Stimulated activated CD8-positive, alpha-beta memory T cell treated with anti-CD3 and anti-CD28 coated beads, Interleukin-15, amount 100 ng/mL, for 24 hours (primary cell): ENCODE data around the gene CAMK2D.

Source experiments
- DNase-seq: peaks from one replicate; pipeline ENCODE4 v3.0.0-alpha.2; 2020; ENCODE audit warnings: low read depth

Gene CAMK2D

DNA sequence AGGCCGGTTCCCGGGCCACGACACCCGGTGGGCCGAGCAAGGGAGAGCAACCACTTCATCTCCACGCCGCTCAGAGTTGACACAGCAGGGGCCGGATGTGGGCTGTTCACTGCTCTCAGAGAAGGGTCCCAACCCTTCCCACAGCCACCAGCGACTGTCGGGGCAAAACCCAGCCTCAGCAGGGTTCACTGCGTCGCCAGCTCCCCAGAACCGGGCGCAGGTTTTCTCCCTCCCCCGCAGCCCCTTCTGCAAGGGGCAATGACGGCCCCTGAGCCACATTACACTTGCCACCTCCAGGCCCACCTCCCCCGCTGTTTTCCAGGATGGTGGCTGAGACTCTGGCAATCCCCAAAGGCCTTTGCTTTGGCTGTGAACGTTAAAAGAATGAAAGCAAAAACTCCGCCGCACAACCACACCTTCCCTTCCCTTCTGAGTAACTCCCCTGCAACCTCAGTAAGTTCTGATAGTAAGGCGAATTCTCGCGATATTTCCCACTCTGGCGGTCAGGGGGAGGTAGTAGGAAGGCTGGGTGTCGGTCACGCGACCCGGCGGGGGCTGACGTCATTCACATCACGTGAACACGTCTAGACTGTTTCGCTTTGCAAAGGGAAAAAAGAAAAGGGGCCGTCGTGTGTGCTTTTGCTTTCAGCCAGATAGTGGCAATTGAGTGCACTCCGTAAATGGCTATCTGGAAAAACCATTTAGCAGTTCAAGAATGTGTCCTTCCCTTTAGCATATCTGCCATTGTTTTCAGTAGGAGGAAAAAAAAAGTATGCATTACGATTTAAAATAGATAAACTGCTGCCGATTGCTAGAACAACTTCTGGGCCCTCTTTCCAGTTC, 869 bp upstream of the CAMK2D start:
- DNase-seq, result peak; percentile 92

DNA sequence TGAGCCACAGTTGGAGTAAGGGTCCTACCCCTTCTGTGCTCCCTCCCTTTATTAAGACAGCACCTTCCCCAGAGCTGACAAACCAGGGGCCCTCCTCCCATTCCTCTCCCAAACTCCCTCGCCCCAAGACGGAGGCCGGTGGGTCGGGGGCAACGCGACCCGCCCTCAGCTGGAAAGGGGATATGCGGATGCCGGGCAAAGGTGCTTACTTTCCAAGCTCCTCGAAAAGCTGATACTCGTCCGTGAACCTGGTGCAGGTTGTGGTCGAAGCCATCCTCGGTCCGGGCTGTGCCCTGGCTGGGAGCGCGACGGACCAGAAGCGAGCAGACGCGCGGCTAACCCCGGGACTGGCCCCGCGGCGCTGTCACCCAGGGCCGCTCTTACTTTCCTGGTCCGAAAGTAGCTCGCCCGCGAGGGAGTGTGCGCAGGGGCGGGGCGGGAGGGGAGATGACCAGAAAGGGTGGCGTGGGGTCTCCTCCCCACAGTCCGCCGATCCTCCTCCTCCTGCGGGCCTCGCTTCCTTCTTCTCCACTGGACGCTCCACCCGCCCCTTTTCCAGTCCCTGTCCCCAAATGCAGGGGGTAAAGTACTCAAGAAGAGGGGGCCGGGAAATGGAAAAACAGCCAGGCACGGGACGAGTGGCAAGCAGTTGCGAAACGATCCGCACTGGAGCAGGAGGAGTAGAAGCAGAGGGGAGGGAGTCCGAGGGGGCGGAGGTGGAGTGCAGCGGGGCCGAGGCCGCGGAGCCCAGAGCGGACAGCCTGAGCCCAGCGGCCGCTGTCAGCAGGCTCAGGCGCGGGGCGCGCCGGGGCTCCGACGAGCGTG, 531 bp downstream of the CAMK2D start:
- peak; percentile 19 for DNase-seq

- no peak for DNase-seq
These were observed 1.3 kb downstream of the CAMK2D start for GRCh38 chr4:113760094-113760794.

- no peak for DNase-seq
These were observed 1.8 kb downstream of the CAMK2D start for GRCh38 chr4:113759696-113760093.

DNA sequence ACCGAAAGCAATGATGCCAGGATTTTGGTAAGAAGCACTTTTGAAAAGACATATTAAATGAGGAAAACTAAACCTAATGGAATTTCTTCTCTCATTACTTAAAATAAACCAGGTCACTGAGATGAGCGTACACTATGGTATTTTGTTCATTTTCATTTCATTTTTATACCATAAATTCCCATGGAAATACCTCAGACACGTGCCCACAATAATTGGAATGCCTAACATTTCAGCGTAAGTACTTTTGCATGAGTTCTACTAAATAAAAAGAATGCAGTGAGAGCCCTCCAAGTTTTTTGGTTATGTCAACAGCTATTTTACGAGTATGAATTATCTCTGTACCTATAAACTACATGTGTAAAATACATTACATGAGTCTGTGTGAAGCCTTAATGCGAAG, 3.2 kb downstream of the CAMK2D start:
- DNase-seq, result no peak

GRCh38 chr4:113757486-113757885, 4.1 kb downstream of the CAMK2D start:
- DNase-seq, result no peak

GRCh38 chr4:113756005-113756410, 5.5 kb downstream of the CAMK2D start:
- DNase-seq, result no peak

DNA sequence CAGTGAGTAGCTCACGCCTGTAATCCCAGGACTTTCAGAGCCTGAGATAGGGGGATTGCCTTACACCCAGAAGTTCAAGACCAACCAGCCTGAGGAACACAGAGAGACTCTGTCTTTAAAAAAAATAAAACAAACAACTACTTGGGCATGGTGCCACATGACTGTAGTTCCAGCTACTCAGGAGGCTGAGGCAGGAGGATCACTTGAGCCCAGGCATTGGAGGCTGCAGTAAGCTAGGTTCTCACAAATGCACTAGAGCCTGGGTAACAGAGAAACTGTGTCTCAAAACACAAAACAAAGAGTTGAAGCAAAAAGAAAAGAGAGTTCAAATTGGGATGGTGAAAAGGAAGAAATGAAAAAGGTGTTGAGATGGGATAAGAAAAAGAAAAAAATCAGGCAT, 10.8 kb downstream of the CAMK2D start:
- no peak for DNase-seq

DNA sequence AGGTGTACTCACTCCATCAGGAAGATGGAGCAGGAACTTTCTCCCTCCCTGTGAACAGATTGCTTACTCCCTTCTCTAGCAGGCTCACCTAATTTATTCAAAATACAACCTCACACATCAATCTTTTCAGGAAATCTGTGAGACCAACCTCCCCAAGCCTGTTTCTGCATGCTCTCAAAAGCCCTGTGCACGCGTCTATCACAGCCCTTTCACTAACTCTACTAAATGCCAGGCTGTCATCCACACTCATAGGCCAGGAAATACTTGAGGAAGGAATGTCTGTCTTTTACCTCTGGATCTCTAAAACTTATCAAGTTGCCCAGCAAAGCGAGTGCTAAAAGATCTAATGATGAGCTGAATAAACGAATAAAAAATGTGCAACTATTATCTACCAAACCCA, 11.2 kb downstream of the CAMK2D start:
- no peak for DNase-seq

GRCh38 chr4:113749178-113749577, 12.4 kb downstream of the CAMK2D start:
- DNase-seq, result no peak

DNA sequence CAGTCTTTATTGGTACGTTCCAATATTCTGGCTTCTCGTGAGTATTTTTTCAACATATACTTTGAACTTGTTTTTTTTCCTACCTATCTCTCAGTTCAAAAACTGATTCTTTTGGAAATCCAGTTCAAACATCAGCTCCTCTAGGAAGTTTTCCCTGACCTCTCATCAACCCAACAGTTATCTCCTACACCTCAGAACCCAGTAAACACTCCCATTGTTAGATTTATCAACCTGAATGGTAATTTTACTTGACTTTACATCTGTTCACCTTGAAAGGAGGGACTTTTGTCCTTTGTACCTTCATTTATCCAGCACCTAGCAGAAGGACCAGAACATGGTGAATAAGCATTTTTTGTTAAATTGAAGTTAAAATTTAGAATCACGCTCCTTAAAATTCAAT, 13.6 kb downstream of the CAMK2D start:
- DNase-seq, result no peak

- DNase-seq, result no peak
These were observed 15.8 kb downstream of the CAMK2D start for GRCh38 chr4:113745711-113746110.

GRCh38 chr4:113744667-113745240, 16.8 kb downstream of the CAMK2D start:
- DNase-seq, result no peak

DNA sequence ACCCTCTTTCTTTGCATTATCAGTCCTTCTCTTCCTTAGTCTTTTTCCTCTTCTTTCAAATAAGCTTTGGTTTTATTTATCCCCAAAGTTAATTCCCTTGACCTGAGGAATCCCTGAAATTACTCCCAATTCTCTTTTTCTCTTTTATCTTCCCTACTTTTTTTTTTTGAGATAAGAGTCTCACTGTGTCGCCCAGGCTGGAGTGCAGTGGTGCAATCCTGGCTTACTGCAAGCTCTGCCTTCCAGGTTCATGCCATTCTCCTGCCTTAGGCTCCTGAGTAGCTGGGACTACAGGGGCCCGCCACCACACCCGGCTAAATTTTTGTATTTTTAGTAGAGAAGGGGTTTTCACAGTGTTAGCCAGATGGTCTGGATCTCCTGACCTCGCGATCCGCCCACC, 17.8 kb downstream of the CAMK2D start:
- no peak for DNase-seq

- no peak for DNase-seq
These were observed 18.9 kb downstream of the CAMK2D start for GRCh38 chr4:113742643-113743042.

DNA sequence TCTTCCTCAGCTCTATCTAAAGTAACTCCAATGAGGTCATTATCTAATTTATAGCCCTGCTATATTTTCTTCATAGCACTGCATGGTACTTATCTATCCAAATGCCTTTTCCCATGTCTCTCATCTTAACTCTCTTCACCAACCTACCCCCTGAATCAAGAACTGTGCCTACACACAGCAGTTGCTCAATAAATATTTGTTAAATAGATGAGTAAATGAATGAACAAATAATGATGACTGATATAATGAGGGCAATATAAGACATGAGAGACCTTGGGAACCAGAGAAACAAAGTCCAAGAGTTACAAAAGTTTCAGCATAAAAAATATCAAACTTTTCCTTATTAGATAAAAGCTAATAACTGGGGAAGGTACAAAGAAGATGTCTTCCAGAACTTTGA, 19.6 kb downstream of the CAMK2D start:
- DNase-seq, result no peak

- DNase-seq, result no peak
These were observed 20.6 kb downstream of the CAMK2D start for GRCh38 chr4:113740857-113741379.

GRCh38 chr4:113739197-113739596, 22.3 kb downstream of the CAMK2D start:
- no peak for DNase-seq

GRCh38 chr4:113738251-113738650, 23.3 kb downstream of the CAMK2D start:
- no peak for DNase-seq

- no peak for DNase-seq
These were observed 27.9 kb downstream of the CAMK2D start for GRCh38 chr4:113733685-113734084.

GRCh38 chr4:113732967-113733527, 28.5 kb downstream of the CAMK2D start:
- no peak for DNase-seq
